ENCODE measurements around the gene ALOX5. TPM values are rescaled to one million over a fixed set of nuclear protein-coding genes. Genes with fewer than 3 reads are reported as not detected.

ALOX5 gene
- total and polyA plus RNA-seq, 8 donors = 3.2 to 39.6 (median 9.2) TPM

DNA sequence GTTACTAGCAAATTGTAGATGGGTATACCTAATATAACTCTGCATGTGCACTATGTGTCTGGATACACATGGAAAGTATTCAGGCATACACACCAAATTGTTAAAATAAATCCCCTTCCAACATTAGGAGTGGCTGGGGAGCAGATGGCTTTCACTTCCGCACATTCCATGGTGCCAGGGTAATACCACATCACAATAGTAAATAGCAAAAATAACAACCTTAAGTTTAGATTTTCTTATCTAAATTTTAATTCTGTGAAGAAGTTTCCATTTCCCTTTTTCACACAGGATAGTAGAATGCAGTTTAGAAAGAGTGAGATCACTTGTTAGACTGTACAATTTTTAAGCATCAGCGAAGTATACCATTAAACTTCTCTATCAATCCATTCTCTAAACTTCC, 5.8 kb upstream of the ALOX5 start:
- DNase-seq = no peak
- 85 to 97% (median 92%) methylated on average over 2 of the region's 2 CpGs for WGBS, 5 donors
- intact Hi-C loops (cut with DNase I; ENCODE audit: low total_unique reads) = no loop called here
- Histone ChIP-seq H3K4me1 (peaks cover 2 to 4% (median 3%) of the 10 kb centered on the region in 4 donors), H3K27ac (no peak overlapping the region), H3K36me3 (no peaks in the 10 kb centered on the region), H3K4me3 (no peak overlapping the region), H3K27me3 (peaks cover 0 to 2% (median under 1%) of the 10 kb centered on the region in 3 donors), H3K9me3 (no peaks in the 10 kb centered on the region)
- TF ChIP-seq EP300 (IDR thresholded peaks at IDR 0.05) (no peak), POLR2A (IDR thresholded peaks at IDR 0.05) (no peak), POLR2AphosphoS5 (IDR thresholded peaks at IDR 0.05) (no peak)
- TF ChIP-seq, protein P1, sequence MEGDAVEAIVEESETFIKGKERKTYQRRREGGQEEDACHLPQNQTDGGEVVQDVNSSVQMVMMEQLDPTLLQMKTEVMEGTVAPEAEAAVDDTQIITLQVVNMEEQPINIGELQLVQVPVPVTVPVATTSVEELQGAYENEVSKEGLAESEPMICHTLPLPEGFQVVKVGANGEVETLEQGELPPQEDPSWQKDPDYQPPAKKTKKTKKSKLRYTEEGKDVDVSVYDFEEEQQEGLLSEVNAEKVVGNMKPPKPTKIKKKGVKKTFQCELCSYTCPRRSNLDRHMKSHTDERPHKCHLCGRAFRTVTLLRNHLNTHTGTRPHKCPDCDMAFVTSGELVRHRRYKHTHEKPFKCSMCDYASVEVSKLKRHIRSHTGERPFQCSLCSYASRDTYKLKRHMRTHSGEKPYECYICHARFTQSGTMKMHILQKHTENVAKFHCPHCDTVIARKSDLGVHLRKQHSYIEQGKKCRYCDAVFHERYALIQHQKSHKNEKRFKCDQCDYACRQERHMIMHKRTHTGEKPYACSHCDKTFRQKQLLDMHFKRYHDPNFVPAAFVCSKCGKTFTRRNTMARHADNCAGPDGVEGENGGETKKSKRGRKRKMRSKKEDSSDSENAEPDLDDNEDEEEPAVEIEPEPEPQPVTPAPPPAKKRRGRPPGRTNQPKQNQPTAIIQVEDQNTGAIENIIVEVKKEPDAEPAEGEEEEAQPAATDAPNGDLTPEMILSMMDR (IDR thresholded peaks at IDR 0.05) = no peak

DNA sequence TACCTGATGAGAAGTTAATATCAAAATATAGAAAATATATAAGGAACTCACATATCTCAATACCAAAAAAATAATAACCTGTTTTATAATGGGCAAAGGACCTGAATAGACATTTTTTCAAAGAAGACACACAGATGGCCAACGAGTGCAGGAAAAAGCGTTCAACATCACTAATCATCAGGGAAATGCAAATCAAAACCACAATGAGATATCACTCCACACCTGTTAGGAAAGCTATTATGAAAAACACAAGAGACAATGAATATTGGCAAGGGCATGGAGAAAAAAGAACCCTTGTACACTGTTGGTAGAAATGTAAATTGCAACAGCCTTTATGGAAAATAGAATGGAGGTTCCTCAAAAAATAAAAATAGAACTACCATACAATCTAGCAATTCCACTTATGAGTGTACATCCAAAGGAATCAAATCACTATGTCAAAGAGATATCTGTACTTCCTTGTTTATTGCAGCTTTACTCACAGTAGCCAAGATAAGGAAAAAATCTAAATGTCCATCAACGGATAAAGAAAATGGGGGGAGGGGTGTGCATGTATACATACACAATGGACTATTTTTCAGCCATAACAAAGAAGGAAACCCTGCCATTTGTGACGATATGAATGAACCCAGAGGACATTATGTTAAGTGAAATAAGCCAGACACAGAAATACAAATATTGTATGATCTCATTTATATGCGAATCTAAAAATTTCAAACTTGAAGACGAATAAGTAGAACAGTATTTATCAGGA, 3.6 kb upstream of the ALOX5 start:
- H3K27me3 ChIP-seq = peaks cover 3 to 24% (median 21%) of the 10 kb centered on the region in 3 donors
- H3K27ac ChIP-seq = no peak overlapping the region
- H3K36me3 ChIP-seq = no peaks in the 10 kb centered on the region
- no peak overlapping the region for H3K4me3 ChIP-seq
- H3K9me3 ChIP-seq = no peaks in the 10 kb centered on the region
- peaks cover 19 to 25% (median 22%) of the 10 kb centered on the region in 4 donors for H3K4me1 ChIP-seq
- 56 to 65% (median 62%) methylated on average over 6 of the region's 6 CpGs for WGBS, 5 donors
- TF ChIP-seq POLR2AphosphoS5 (IDR thresholded peaks at IDR 0.05) (no peak), EP300 (IDR thresholded peaks at IDR 0.05) (no peak), POLR2A (IDR thresholded peaks at IDR 0.05) (no peak)
- TF ChIP-seq, protein P1 (IDR thresholded peaks at IDR 0.05) = no peak
- intact Hi-C loops (cut with DNase I; ENCODE audit: low total_unique reads) = no loop called here
- no peak for DNase-seq

DNA sequence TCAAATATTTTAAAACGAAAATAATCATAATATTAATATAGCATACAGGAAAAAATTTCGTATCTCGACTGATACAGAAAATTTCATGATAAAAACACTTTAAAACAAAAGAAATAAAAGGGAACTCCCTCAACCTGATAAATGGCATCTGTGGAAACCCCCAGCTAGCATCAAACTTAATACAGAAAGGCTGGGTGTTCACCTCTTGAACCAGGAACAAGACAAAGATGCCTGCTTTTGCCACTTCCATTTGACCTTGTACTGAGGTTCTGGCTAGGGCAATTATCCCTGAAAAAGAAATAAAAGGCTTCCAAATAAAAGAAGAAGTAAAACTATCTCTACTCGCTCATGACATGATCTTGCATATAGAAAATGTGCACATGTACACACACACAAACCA, 2.5 kb upstream of the ALOX5 start:
- no peak overlapping the region for H3K27ac ChIP-seq
- TF ChIP-seq, protein P1 (IDR thresholded peaks at IDR 0.05) = no peak
- TF ChIP-seq POLR2AphosphoS5 (IDR thresholded peaks at IDR 0.05) (no peak), POLR2A (IDR thresholded peaks at IDR 0.05) (no peak), EP300 (IDR thresholded peaks at IDR 0.05) (no peak)

DNA sequence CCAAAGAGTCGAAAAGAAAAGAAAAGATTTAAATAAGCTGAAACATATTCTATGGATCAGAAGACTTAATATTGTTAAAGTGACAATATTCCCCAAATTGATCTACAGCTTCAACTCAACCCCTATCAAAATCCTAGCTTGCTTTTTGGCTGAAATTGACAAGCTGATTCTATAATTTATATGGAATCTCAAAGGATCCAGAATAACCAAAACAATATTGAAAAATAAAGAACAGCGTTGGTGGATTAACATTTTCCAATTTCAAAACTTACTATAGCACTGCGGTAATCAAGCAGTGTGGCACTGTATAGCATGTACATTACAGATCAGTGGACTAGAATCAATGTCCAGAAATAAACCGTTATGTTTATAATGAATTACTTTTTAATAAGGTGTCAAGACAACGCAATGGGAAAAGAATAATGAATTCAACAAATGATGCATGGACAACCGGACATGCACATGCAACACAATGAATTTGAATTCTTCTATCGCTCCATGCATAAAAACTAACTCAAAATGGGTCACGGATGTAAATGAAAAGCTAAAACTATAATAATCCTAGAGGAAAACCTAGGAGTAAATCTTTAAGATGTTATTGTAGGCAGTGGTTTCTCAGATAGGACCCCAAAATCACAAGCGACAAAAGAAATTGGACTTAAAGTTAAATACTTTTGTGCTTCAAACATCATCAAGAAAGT, 1.6 kb upstream of the ALOX5 start:
- intact Hi-C loops (cut with DNase I; ENCODE audit: low total_unique reads) = no loop called here
- H3K4me1 ChIP-seq = peaks cover 19 to 31% (median 22%) of the 10 kb centered on the region in 4 donors
- WGBS, 5 donors = 71 to 78% (median 75%) methylated on average over 9 of the region's 9 CpGs
- no peaks in the 10 kb centered on the region for H3K9me3 ChIP-seq
- peaks cover 3 to 37% (median 21%) of the 10 kb centered on the region in 3 donors for H3K27me3 ChIP-seq
- H3K4me3 ChIP-seq = no peak overlapping the region
- H3K27ac ChIP-seq = no peak overlapping the region
- no peak for DNase-seq
- TF ChIP-seq, protein P1 (IDR thresholded peaks at IDR 0.05) = no peak
- TF ChIP-seq POLR2AphosphoS5 (IDR thresholded peaks at IDR 0.05) (no peak), EP300 (IDR thresholded peaks at IDR 0.05) (no peak), POLR2A (IDR thresholded peaks at IDR 0.05) (no peak)
- no peaks in the 10 kb centered on the region for H3K36me3 ChIP-seq

More for the DNA sequence above, 2.5 kb upstream of the ALOX5 start:
- peaks cover 19 to 31% (median 22%) of the 10 kb centered on the region in 4 donors for H3K4me1 ChIP-seq
- H3K9me3 ChIP-seq = no peaks in the 10 kb centered on the region
- WGBS, 5 donors = 63 to 75% (median 70%) methylated on average over 4 of the region's 4 CpGs
- intact Hi-C loops (cut with DNase I; ENCODE audit: low total_unique reads) = no loop called here
- H3K36me3 ChIP-seq = no peaks in the 10 kb centered on the region
- no peak overlapping the region for H3K4me3 ChIP-seq
- H3K27me3 ChIP-seq = peaks cover 3 to 33% (median 21%) of the 10 kb centered on the region in 3 donors
- no peak for DNase-seq
